Progenitor cell of endocrine pancreas (in vitro differentiated cells): ENCODE data around the gene RBBP4. TPM values are rescaled to one million over a fixed set of nuclear protein-coding genes. Genes with fewer than 3 reads are reported as not detected.

Source experiments
- DNase-seq: peaks from one replicate; pipeline ENCODE4 v3.0.0; 2021; ENCODE audit warnings: low spot score; ENCODE audit not compliant: unreplicated experiment
- H3K27ac Mint-ChIP-seq: 2 replicates; pipeline ENCODE4 v1.8.0; 2021; ENCODE audit warnings: mild to moderate bottlenecking, moderate library complexity, mixed read lengths
- H3K27me3 Mint-ChIP-seq: 2 replicates; pipeline ENCODE4 v1.8.0; 2021; ENCODE audit warnings: mixed read lengths
- H3K36me3 Mint-ChIP-seq: 2 replicates; pipeline ENCODE4 v1.8.0; 2022; ENCODE audit warnings: mixed read lengths; ENCODE audit not compliant: insufficient read depth
- H3K4me1 Mint-ChIP-seq: 2 replicates; pipeline ENCODE4 v1.8.0; 2021; ENCODE audit warnings: low read depth, mixed read lengths
- H3K4me3 Mint-ChIP-seq: 2 replicates; pipeline ENCODE4 v1.8.0; 2021; ENCODE audit warnings: low read depth, mild to moderate bottlenecking, moderate library complexity, mixed read lengths
- H3K9me3 Mint-ChIP-seq: 2 replicates; pipeline ENCODE4 v1.8.0; 2021; ENCODE audit warnings: low read depth, mixed read lengths
- CTCF ChIP-seq: fragments of 200-600 bp; sonication (generic); IDR thresholded peaks from one replicate; pipeline ENCODE4 v1.5.0; 2021; ENCODE audit warnings: antibody characterized with exemption, mild to moderate bottlenecking; ENCODE audit not compliant: unreplicated experiment
- total RNA-seq: library from RNA; stranded (reverse); gene quantifications from 2 replicates; pipeline ENCODE4 v1.2.1, GENCODE V29; 2021

RBBP4 gene
- total RNA-seq, 1 donor from 2014 or later = 426 TPM

GRCh38 chr1:32718527-32718926, 67.5 kb downstream of the RBBP4 start:
- no peak for TF ChIP-seq CTCF
- no peak for DNase-seq
- no peaks in the 10 kb centered on the region for H3K36me3 Mint-ChIP-seq
- no peak overlapping the region for H3K27ac Mint-ChIP-seq
- H3K4me1 Mint-ChIP-seq = peaks cover 12% of the 10 kb centered on the region
- H3K9me3 Mint-ChIP-seq = no peaks in the 10 kb centered on the region
- H3K4me3 Mint-ChIP-seq = no peak overlapping the region
- H3K27me3 Mint-ChIP-seq = no peaks in the 10 kb centered on the region

DNA sequence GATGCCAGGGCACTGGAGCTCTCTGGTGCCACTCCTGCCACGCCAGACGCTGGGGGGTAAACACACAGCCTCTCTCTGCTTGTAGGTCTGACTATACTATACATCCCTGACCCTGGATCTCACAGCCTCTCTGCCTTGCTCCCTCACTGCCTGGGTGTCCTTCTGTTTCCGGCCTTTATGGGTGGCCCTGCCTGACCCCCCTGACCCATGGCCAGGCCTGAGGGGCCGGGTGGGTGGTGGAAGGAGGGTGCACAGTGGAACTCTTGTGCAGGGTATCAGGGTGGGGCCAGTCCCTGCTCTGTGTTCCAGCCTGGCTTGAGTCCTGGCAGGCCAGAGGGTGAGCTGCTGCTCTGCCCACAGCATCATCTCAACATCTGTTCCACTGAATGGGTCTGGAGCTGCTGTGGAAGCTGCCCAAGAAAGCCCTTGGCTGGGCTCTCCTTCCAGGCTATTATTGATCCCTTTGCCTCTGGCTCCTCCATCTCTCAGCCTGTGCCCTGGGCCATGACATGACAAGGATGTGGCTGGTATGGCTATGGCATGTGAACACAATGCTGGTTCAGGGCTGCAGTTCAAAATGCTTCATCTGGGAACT, 68.8 kb downstream of the RBBP4 start:
- Mint-ChIP-seq H3K36me3 (no peaks in the 10 kb centered on the region), H3K4me1 (peaks cover 12% of the 10 kb centered on the region), H3K9me3 (no peaks in the 10 kb centered on the region), H3K4me3 (no peak overlapping the region), H3K27me3 (no peaks in the 10 kb centered on the region), H3K27ac (no peak overlapping the region)
- DNase-seq = no peak
- no peak for TF ChIP-seq CTCF

DNA sequence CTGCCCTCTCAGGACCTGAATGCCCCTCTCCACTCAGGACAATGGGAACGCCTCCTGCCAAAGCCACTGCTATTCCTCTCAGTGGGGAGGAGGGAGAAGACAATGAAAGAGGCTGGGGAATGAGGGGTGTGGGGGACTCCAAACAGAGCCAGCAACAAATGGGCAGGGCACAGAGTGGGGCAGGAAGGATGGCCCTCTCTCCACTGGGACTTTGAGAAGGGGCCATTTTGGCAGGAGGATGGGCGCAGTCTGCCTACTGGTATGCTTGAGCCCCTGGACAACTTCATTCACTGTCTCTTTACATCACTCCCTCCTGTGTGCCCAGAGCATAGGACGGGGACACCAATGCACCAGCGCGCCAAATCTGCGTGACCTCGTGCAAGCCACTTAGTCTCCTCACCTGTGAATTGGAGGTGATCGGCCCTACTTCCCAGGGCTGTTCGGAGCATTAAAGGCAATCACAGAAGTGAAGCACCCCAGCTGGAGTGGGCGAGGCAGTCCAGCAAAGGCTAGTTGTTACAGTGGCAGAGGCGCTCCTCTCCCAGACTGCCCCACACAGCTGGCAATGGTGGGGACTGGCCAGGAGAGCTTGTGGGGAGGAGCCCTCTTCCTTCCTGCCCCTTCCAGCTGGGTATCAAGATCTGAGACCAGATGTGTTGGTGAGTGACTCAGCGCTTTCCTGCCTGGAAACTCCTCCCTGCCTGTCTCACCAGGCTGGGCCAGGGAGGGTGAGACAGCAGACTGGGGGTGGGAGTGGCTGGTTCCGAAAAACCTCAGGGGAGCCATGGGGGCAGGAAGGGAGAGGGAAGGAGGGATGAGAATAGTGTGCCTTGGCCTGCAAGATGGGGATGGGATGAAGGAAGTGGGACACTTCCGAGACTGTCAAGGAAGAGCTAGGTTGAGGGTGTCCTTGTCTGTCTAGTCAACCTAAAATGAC, 73.9 kb downstream of the RBBP4 start:
- Mint-ChIP-seq H3K27me3 (no peaks in the 10 kb centered on the region), H3K9me3 (no peaks in the 10 kb centered on the region), H3K4me1 (peaks cover 7% of the 10 kb centered on the region), H3K4me3 (no peak overlapping the region), H3K36me3 (no peaks in the 10 kb centered on the region), H3K27ac (peak overlapping the region; percentile 64)
- TF ChIP-seq CTCF = no peak
- DNase-seq = no peak

DNA sequence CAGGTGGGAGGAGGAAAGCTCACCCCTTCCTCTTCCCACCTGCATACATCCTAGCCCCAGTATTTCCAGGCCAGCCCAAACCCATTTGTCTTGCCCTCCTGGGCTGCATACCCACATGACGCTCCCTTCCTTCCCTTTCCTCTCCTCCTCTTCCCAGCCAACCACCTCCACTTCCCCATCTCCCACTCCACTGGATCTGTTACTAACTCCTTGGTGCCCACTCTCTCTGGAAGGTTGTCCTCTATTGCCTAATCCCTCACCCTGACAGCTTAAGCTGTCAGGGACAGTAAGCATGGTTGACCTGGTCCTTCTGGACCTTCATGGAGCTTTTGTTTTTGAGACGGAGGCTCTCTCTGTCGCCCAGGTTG, 74.6 kb downstream of the RBBP4 start:
- peaks cover 7% of the 10 kb centered on the region for H3K4me1 Mint-ChIP-seq
- no peak overlapping the region for H3K4me3 Mint-ChIP-seq
- no peaks in the 10 kb centered on the region for H3K36me3 Mint-ChIP-seq
- no peak for DNase-seq
- no peaks in the 10 kb centered on the region for H3K27me3 Mint-ChIP-seq
- H3K9me3 Mint-ChIP-seq = no peaks in the 10 kb centered on the region
- TF ChIP-seq CTCF = no peak
- H3K27ac Mint-ChIP-seq = no peak overlapping the region

GRCh38 chr1:32727876-32728275, 76.9 kb downstream of the RBBP4 start:
- no peak for TF ChIP-seq CTCF
- Mint-ChIP-seq H3K27me3 (no peaks in the 10 kb centered on the region), H3K27ac (no peak overlapping the region), H3K9me3 (no peaks in the 10 kb centered on the region), H3K4me1 (peaks cover 11% of the 10 kb centered on the region), H3K36me3 (no peaks in the 10 kb centered on the region), H3K4me3 (no peak overlapping the region)
- DNase-seq = no peak
